ENCODE measurements around the gene NOL12.
A peak's percentile ranks its signal among the peaks of the same experiment; 100 is the strongest.

Gene NOL12, protein sequence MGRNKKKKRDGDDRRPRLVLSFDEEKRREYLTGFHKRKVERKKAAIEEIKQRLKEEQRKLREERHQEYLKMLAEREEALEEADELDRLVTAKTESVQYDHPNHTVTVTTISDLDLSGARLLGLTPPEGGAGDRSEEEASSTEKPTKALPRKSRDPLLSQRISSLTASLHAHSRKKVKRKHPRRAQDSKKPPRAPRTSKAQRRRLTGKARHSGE

GRCh38 chr22:37686002-37686982, at the start of gene NOL12:
TSS of gene NOL12 (plus strand) at chr22:37686343. CDS start at chr22:37686393, 50 bp downstream.
- peak; percentile 90 for DNase-seq

DNA sequence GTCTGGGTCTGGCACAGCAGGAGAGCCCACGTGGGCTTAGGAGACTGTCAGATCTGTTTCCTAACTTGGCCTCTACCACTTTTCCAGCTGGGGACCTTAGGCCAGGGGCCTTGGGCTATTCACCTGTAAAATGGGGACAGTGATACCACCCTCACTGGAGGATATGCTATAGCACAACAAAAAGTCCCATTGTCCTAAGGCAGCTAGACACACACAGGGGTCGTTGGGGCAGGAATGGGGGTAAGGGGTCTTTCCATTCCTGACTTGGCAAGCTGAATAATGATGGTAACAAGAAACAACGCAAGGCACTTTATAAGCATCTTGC, 49.2 kb upstream of the NOL12 start:
- DNase-seq: no peak

GRCh38 chr22:37638391-37639069, 47.6 kb upstream of the NOL12 start:
- DNase-seq: no peak

DNA sequence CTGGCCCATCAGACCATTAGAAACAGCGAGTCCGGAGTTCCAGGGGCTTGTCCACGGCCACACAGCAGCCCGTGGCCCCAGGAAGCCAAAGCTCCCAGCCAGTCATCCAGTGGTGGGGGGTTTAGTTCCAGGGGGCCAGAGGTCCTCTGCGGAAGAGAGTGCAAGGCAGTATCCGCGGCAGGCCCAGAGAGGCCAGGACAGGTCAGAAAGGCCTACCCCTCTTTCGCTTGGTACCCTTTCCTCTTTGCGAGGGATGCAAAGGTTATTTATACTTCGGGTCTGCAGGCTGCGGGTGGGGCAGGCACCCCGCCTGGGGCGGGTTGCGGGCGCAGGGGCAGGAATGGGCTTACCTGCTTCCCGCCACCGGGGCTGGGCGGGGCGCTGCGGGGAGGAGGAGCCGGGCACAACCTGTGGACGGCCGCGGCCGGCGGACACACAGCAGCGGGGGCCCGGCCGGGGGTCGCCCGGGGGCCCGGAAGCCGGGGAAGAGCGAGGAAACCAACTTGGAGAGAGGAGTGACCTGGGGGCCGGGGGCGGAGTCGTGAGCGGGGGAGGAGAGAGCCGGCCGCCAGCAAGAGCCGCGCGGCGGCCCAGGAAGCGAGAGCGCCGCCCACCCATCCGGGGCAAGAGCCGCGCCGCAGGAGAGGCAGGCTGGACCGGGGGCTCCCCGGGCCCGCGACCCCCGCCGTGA, 46.9 kb upstream of the NOL12 start, which contains the start of gene SH3BP1:
SH3BP1 (plus strand) TSS at position 600 of the 691 bp plus-strand sequence. CDS start 119 bp downstream, outside the sequence.
- peak; percentile 77 for DNase-seq

DNA sequence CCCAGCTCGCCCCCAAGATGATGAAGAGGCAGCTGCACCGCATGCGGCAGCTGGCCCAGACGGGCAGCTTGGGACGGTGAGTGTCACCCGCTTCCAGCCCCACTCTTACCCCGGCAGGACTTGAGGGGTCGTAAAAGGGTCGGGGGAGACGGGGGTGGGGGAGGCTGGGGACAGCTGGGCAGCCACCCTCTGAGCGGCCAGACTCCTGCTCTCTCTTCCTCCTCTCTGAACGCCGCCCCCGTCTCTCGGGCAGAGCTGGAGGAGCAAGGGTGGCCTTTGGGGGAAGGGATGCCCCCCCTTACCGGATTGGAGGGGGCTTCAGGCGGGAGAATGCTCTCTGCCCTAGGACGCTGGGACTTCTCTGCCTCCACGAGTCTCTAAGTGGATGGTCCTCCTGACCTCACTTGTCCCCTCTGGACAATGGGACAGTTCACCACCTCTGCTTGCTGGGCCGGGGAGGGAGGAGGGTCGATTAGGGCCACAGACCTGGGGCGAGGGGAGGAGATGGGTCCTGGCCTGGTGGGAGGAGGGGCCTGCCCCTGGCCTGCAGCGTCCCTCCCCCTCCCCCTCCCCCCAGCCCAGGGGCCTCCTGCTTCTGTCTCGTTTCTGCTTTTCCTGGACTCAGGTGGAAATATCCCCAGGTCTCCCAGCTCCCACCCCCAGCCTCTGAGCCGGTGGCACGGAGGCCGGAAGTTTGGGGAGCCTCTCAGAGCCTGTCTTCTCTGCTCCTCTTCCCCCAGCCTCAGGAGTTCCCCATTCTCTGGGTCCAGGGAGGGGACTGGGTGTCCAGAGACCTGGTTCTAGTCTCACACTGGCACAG, 46.2 kb upstream of the NOL12 start:
- DNase-seq: no peak

DNA sequence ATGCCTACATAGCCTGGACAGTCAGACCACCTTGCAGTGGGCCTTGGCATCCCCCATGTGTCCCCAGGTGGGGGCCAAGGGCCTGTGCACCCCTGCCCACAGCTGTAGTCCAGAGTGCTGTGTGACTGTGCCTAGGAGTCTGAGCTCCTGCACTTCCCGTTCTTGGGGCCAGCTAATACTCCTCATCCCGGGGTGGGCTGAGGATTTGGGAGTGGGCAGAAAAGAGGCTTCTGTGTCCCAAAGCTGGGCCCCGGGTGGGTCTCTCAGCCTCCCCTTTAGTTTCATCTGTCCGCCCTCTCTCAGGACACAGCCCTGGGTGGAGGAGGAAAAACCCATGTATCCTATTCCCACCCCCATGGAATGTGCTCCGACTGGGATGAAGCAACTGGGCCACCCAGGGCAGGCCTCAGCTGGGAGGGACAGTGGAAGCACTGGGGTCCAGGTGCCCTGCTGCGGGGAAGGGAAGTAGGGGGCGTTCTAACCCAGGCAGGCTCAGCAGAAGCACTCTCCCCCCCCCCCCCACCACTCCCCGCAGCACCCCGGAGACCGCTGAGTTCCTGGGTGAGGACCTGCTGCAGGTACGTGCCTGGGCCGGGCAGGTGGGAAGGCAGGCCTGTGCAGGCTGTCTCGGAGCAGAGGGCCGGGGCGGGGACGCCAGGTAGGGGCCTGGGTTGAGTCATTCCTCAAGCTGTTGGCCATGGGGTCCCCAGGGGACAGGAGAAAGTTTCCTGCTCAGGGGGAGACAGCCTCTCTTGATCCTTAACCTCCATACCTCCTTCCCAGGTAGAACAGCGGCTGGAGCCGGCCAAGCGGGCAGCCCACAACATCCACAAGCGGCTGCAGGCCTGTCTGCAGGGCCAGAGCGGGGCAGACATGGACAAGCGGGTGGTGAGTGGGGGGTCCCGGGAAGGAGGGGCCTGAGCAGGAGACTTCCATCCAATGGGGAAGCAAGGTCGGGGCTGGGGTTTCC, 45.3 kb upstream of the NOL12 start:
- no peak for DNase-seq

GRCh38 chr22:37641561-37641949, 44.6 kb upstream of the NOL12 start:
- no peak for DNase-seq

DNA sequence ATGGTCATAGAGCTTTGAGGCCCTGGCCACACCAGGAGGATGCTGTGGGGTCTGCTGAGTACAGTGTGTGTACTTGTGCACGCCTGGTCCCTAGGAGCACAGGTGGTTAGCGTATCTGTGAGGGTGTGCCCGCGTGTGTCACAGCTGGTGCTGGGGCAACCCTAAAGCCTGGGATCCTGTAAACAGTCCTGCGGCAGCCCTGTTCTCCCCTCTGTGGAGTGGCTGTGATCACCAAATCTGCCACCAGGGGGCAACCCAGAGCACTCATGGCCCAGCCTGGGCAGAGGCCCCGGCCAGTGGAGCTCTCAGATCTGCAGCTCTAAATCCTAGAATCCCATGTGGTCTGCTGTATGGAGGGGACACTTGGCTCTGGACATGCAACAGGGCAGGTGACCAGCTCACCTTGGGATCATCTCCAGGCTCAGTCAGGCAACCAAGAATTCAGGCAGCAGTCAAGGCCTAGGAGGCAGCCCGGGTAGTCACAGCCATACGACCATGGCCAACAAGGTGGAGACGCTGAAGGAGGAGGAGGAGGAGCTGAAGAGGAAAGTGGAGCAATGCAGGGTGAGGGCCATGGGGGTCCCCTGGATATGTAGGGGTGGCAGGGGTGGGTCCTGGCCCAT, 42.8 kb upstream of the NOL12 start:
- DNase-seq: peak; percentile 86

DNA sequence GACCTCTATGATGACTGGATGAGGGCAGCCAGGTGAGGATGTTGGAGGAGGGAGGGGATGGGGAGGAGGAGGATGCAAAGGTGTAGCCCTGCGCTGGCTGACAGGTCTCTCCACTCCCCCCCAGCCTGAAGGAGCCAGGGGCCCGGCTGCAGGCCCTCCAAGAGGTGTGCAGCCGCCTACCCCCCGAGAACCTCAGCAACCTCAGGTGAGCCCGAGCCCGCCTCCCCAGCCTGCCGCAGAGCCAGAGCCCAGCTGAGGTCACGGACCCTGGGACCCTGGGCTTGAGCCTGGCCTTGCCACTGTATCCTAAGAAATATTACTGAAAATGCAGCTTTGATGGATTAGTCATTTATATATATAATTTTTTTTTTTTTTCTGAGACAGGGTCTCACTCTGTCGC, 38.8 kb upstream of the NOL12 start:
- no peak for DNase-seq

GRCh38 chr22:37647928-37648327, 38.2 kb upstream of the NOL12 start:
- DNase-seq: no peak

- no peak for DNase-seq
Observed at GRCh38 chr22:37650463-37651136, 35.5 kb upstream of the NOL12 start.

DNA sequence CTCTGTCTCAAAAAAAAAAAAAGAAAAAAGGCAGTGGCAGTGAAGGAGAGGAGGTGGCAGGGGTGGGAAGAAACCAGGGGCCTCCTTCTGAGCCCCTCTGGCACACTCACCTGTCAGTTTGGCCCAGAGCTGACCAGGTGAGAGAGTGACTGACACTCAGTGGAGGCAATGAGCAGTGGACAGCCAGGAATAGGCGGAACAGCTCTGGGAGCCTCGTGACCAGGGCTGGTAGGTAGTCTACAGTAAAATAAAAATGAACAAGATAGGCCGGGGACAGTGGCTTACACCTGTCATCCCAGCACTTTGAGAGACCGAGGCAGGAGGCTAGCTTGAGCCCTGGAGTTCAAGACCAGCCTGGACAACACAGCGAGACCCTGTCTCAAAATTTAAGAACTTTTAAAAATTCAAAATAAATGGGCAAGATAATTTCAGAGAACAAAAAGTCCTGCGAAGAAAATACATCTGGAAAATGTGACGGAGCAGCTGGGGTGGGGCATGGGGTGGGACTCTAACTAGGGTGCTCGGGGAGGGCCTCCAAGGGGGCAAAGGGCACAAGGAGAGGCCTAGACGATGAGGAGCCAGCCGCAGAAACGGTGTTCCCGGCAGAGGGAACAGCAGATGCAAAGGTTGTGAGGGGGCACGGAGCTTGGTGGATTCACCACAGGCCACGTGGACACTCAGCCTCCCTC, 31.4 kb upstream of the NOL12 start:
- no peak for DNase-seq

DNA sequence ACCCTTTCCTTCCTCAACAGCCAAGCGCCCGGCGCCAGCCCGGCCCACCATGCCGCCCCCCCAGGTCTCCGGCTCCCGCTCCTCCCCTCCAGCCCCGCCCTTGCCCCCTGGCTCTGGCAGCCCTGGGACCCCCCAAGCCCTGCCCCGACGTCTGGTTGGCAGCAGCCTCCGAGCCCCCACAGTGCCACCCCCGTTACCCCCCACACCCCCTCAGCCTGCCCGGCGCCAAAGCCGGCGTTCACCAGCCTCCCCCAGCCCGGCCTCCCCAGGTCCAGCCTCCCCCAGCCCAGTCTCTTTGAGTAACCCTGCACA, 30.9 kb upstream of the NOL12 start:
- DNase-seq: no peak

DNA sequence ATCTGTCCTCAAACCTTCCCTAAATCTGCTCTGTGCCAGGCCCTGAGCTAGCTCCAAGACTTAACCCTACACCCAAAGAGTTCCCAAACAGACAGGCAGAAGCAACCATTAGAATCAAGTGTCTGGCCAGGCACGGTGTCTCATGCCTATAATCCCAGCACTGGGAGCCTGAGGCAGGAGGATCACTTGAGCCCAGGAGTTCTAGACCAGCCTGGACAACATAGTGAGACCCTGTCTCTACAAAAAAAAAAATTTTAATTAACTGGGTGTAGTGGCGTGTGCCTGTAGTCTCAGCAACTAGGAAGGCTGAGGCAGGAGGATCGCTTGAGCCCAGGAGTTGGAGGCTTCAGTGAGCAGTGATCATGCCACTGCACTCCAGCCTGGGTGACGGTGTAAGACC, 29.6 kb upstream of the NOL12 start:
- DNase-seq: peak; percentile 12

GRCh38 chr22:37657590-37658132, 28.5 kb upstream of the NOL12 start:
- peak; percentile 27 for DNase-seq

DNA sequence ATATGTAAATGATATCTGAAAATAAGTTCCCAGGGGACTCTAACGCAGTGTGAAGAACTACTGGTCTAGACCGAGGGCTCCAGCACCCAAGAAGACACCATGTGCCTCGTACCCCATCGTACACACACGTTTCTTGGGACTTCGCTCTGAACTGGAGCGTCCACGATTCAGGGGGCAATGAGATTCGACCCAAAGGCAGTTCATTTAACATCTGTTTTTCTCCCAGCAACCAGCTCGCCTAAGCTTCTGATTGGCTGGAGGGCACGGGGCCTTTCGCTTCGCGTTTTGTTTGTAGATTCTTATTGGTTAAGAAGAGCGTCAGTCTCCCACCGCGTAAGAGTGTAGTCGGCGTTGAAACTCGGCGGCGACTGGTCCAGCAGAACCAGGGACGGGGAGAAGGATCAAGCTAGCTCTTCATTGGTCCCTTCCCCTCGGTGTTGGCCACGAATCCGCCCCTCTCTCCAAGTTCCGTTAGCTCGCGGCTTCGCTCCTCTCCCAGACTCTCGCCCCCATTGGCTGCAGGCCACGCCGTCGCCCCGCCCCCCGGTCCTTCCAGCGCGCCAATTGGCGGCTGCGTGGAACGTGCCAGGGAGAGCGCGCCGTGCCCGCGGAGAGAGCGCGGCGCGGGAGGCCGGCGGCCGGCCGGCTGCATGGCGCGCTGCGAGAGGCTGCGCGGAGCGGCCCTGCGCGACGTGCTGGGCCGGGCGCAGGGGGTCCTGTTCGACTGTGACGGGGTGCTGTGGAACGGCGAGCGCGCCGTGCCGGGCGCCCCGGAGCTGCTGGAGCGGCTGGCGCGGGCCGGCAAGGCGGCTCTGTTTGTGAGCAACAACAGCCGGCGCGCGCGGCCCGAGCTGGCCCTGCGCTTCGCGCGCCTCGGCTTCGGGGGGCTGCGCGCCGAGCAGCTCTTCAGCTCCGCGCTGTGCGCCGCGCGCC, 27.7 kb upstream of the NOL12 start, which contains the start of gene PDXP:
PDXP (plus strand) TSS at position 591 of the 933 bp plus-strand sequence; CDS start at position 651, 60 bp downstream.
- peak; percentile 100 for DNase-seq

DNA sequence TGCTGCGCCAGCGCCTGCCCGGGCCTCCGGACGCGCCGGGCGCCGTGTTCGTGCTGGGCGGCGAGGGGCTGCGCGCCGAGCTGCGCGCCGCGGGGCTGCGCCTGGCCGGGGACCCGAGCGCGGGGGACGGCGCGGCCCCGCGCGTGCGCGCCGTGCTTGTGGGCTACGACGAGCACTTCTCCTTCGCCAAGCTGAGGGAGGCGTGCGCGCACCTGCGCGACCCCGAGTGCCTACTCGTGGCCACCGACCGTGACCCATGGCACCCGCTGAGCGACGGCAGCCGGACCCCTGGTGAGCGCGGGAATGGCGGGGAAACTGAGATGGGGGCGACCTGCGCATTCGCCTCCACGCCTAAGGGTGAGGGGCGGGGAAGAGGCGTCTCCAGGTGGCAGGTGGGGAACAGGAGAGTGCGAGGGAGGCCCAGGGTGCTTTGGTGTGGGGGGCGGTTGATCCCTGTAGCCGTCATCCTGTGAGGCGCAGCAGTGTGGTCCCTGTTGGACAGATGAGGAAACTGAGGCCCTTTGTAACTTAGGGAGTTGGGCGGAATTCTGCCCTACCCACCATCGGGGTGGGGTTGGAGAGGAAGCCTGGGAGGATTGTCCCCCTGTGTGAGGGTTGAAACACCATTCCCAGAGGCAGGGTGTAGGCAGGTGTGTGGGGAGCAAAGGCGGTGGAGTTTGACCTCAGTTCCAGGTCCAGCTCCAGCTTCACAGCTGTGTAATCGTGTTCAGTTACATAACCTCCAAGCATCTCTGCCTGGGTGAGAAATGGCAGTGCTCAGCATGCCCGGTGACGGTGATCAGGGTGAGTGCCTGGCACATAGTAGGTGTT, 26.9 kb upstream of the NOL12 start:
- DNase-seq: no peak

All from left hindlimb (tissue), 1 donor.